HG02885 (cell line): ENCODE measurements around the gene RBPJ.
"Not testable (repeated sequence)": the region's sequence is repeated elsewhere in the genome, so short reads cannot be mapped to it uniquely, and the experiment has no call there.

Source experiments
- ATAC-seq: cut with Tn5 transposase; IDR thresholded peaks from one replicate; pipeline ENCODE4 v1.9.1; 2021; ENCODE audit warnings: mild to moderate bottlenecking; ENCODE audit not compliant: unreplicated experiment, poor library complexity

RBPJ gene

DNA sequence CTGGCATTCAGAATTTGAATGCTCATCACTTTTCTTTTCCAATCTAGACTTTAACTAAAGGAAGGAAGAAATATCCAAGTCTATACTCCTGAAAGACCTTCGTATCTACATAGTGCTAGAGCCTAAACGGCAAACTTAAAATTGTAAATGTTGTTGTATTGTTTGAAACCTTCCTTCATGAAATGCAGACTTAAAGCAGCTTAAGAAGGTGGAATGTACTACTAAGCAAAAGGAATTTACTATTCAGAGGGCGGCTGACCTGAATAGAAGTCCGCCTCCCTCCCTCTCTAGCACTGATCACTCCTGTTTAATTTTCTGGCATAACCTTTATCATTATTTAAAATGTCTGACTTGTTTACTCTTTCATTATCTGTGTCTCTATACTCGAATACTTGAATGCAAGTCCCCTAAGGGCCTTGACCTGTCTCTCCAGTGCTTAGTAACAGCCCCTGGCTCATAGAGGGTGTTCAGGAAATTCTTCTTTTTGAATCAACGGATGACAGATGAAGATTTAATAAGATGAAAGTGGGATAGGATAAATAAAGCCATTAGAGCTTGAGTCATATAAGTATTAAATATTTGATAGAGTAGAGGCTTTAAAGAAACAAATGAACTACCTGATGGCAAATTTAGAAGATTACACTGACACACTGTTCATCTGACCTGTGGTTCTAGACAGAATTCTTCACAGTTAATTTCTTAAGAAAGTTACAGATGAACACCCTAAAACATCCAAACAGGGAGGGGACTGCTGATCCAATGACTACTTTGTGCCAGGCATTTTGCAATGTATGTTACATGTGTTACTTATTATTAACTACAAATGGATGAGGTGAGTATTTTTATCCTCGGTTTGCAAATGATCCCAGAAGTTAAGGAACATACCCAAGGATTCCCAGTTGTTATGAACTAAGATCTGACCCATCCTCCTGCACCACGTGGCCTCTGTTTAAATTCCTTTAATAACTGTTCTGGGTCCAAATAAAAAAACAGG is 20.2 kb upstream of the RBPJ start:
- no peak for ATAC-seq

DNA sequence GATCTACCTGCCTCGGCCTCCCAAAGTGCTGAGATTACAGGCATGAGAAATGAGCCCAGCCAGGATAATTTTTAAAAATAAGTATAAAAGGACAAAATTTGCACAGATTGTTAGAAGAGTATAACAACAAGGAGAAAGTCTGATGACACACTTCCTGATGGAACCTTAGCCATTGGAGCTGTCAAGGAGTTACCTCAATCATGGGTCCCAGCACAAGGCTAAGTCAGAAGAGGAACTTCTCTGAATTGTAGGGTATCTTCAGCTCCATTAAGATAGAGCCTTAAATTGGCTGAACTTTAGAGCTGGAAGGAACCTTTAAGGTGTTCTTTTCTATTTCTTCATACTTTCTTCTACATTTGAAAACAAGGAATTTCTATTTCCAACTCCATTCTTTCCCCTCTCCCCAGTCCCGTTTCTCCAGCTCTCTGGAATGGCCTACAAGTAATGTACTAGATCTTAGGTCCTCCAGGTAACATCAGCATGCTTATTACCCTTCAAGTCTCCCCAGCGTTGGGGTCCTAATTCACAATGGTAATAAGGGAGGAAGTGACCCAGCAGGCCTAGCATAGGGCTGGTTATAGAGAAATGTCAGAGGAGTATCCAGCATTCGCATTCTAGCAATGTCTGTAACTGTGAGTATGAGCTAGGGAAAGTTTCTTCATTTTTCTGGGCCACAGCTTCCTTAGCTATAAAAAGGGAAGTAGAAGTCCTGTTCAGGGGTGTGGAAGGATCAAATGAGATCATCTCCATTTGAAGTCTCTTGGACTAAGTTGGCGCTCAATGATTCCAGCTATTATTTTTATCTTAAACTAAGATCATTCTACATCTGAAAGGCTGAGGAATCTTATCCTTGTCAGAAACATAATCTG is 18.5 kb upstream of the RBPJ start:
- no peak for ATAC-seq

DNA sequence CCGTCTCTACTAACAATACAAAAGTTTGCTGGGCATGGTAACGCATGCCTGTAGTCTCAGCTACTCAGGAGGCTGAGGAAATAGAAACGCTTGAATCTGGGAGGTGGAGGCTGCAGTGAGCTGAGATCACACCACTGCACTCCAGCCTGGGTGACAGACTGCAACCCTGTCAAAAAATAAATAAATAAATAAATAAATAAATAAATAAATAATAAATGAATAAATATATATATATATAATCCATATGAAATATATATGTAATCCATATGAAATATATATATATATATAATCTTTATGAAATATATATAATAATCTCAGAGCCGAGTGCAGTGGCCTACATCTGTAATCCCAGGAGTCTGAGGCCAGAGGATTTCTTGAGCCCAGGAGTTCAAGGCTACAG is 17.8 kb upstream of the RBPJ start:
- no peak for ATAC-seq

DNA sequence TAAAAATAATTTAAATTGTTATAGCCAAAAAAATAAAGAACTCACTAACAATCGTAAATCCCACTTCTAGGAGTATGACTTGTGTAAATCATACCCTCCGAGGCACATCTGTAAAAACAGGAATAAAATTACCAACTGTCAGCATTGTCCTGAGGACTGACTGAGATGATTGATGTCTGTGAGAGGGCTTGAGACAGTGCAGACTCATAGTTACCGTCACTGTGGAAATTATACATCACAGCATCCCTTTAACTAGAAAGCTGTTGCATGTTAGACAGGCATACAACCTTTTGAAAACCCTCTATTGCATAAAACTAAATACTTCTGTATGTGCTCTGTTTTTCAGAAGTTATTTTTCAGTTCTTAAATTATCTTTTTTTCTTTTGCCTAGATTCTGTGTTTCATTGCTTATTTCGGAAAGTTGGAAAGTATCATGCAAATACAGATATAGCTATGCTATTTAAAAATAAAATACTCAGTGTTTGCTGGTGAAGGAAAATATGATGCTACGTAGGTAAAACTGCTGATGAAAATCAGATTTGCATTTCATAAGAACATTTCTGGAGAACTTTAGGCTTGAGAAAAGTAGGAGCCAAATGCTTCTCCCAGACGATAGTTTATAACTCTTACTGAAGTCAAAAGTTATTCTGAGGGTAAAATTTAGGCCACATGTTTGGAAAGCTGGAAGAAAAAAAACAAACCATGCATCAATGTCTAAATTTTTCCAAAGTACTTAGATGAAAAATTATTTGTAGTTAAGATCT is 13.6 kb upstream of the RBPJ start:
- no peak for ATAC-seq

DNA sequence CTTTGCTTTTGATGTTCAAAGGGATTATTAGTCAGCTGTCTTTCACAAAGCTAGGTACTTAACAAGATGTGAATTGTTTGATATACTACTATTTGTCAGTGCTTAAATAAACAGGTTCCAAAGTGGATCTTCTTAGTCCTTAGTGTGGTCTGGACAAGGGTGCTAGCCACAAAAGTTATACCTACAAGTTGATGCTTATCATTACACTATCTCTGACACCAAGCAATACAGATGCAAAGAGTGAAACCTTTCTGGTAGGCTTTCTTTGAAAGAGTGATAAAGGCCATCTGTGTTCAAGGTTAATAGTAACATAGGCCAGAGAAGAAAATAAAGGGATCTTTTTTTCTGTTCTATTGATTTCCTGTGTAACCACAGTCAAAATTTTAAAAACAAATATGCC is 12.2 kb upstream of the RBPJ start:
- ATAC-seq = no peak

DNA sequence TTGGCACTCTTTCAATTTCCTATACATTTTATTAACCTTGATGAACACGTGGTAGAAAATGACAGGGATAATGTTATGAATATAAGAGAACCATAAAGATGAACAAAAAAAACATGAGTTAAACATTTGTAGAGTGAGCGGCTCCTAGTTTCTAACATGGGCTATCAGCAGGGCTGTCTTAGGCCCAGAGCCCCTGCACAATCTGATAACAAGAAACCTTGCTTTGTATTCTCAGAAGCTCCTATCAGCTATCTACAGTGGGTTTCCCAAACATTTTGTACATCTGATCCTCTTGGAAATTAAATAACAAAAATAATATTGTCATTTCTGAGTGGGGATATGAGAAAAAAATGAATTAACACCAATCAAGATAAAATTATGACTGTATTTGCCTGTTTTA is 10.6 kb upstream of the RBPJ start:
- ATAC-seq = no peak

DNA sequence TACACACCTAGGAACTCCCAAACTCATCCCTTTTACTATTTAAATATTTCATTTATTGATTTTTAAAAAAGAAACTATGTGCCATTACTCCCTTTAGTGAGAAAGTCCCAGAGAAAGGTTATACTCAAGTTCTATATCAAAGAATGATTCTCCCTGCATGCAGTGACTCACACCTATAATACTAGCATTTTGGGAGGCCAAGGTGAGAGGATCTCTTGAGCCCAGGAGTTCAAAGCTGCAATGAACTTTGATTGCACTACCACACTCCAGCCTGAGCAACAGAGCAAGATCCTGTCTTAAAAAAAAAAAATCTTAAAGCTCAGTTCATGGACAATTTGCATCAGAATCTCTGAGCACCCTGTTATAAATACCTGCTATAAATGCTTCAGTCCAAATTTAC is 9.2 kb upstream of the RBPJ start:
- ATAC-seq = no peak

DNA sequence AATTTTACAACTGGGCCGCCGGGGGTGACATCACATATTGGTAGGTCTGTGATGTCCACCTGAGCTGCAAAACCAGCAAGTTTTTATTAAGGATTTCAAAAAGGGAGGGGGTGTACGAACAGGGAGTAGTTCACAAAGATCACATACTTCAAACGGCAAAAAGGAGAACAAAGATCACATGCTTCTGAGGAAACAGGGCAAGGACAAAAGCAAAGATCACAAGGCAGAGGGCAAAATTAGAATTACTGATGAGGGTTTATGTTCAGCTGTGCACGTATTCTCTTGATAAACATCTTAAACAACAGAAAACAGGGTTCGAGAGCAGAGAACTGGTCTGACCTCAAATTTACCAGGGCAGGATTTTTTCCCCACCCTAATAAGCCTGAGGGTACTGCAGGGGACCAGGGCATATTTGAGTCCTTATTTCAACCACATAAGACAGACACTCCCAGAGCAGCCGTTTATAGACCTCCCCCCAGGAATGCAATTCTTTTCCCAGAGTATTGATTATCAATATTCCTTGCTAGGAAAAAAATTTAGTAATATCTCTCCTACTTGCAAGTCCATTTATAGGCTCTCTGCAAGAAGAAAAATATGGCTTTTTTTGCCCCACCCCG is 5.4 kb upstream of the RBPJ start:
- not testable (repeated sequence) for ATAC-seq

DNA sequence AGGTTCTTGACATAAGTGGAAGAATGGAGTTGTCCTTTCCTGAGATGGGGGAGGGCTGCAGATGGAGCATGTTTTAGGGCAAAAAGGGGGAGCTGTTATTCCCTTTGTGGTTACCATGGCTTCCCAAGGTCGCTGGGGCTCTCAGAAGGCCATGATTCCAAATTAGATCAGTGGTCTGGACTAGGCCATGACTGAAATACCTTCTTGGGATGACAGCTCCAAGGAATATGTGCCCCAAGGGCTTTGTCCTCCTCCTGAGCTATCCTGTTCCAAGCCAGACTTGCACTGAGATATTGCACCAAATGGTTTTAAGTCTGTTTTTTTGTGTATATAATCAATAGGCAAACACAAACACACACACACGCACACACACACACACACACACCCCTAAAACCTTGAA is 3.0 kb upstream of the RBPJ start:
- no peak for ATAC-seq

DNA sequence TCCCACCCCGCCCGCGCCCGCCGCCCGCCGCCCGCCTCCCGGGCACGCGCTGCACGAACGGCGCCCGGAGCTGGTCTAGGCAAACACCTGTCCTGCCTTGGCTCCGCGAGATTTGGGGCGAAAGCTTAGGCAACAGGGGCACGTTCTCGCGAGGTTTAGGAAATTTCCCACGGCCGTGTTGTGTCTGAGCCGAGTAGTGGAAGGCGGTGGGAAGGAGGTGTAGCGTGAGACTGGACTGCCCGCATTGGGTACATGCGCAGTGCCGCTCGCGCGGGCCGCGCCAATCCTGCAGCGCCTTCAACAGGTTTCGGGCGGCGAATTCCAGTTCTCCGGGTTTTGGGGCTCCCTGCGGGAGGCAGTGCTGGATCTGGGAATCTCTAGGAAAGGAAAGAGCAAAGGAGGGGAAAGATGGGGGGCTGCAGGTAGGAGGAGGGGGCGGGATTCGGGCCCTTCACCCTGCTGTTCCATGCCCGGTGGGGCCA is 1.3 kb upstream of the RBPJ start:
- peak; percentile 72 for ATAC-seq

DNA sequence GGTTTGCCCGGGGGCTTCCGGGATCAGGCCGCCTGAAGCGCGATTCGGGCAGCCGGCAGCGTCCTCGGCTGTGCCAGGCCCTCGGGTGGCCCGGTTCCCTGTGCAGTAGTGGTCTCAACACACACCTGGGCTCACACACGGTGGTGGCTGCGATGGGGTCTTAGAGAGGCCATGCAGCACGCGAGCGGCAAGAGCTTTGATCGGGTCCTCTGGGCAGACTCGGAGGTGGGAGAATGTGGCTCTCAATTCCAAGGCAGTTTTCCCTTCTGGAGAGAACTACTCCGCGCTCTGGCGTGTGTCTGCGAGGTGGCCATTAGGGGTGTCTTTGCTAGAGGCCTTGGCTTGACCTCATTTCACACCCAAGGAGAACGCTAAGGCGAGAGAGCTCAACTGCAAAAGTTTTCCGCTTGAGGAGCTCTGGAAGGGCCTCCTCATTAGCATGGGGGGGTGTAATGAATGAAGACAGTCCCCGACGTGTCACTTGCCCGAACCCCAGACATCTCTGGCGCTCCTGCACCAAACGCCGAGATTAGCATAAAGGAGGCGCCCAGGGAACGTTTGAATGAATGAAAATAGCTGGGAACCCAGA is 771 bp upstream of the RBPJ start:
- ATAC-seq = peak; percentile 29

DNA sequence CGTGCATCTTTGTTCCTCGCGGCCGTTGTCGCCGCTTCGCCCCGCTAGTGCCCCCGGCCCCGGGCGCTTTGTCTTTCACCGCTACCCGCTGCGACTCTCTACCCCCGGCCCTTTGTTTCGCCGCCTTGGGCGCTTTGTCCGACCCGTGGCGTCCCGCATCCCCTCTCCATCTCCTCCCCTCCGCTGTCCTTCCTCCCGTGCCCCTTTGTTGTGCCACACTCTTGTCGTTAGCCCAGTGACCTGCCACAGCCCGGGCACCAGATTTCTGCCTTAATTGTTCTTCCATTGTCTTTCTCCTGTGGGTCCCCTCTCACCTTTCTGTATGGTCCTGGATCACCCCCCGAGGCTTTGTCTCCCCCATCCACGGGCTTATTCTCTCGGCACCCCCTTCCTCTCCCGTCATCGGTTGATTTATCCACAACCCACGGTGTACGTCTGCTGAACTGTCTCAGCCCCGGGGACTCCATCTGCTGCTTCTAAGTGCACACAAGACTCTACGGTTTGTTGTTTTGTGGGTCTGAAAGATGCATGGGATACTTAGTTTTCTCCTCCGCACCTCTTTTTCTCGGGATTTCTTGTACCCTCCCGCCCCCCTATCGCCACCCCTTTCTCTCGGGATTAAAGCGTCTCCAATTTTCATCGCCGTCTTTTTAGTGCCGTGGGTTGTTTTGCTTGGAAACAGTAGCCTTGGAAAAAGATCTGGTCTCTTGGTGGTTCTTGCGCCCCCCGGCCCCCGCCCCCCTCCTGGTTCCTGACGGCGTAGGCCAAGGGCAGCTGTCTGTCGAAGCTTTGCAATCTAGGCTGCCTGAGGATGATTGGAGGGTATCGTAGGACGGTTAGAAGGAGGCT is 783 bp downstream of the RBPJ start:
- no peak for ATAC-seq

DNA sequence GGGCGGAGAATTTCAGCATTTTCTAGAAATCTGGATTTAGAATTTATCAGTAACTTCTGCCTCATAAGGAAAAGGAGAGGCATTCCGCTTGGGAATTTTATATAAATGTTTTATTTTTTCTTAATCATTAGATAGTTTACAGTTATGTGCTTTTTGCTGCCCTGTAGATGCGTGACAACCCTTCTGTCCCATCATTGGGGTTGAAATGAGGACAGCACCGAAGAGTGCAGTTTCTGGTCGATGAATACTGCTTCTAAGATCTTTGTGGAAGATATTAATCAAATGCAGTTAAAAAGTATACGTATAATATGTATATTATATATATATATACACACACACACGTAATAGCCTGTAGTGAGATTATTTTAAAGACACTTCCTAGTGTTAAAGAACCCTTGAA is 1.5 kb downstream of the RBPJ start:
- no peak for ATAC-seq

DNA sequence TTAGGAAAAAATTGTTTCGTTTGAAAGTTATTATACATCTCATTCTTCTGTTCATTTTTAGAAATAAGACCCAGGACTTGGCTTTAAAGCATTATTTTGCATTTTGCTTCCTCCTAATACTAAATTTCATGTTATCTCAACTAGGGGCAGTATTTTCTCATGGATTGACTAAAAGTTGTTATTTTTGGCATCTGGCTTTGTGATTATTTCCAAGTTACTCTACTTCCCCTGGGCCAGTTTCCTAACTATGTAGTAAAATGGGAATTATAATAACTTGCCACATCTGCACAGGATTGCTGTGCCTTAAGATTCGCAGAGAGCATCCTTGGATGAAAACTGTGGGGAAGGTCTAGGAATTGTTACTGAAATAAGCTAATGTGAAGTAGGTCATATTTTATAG is 3.0 kb downstream of the RBPJ start:
- ATAC-seq = no peak

DNA sequence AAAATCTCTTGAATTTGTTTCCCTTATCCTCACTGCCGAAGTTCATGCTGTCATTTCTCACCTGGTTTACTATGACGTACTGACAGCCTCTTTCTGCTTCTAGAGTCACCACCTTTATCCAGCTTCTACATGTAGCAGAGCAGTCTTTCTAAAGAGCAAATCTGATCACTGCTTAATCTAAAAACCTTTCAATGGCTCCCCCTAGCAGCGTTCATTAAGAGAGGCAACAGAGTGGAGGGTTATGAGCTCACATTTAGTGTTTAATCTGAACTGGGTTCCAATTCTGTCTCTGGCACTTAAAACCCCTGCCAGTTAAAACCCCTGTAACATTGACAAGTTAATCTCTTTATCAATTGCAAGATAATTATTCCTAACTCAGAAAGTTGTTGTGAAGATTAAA is 4.4 kb downstream of the RBPJ start:
- no peak for ATAC-seq

DNA sequence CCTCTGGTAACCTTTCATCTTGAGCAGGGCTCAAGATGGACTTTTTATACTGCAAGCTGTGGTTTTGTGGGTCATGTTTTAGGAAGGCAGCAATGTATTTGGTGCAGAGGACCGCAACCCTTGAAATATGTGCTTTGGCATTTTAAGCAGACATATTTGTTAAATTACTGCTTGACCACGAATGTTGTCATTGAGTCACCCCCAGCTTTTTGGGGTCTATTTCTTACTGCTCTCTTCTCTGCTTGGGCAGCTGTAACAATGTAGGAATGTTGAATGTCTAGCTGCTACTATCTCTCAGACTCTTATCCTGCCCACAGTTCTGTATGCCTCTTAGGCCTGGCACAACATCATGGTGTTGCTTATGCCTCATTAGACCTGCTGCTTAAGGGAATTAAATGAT is 6.0 kb downstream of the RBPJ start:
- no peak for ATAC-seq

DNA sequence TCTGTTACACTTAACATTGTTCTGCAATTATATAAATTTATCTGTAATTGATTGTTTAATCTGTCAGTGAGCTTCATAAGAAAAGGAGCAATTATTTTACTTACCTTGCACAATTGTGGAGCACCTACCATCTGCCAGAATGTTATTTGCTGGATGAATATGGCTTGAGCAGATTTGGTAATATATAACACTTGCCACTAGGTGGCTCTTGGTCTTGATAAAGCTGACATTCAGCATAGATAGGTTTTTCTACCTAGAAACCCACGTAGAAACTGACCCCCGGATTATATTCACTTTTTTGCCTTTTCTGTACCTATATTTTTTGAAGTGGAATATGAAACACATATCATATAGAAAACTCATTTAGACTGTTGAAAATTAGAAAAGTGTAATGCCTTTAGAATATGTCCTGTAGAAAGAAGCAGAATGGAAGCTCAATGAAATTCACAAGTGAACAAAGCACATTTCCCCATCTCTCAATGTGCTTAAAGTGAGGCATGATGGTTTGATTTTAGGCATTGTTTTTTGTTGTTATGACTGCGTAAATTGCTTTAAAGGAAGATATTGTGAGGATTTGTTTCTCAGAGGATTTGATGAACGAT is 9.5 kb downstream of the RBPJ start:
- ATAC-seq = peak; percentile 81

DNA sequence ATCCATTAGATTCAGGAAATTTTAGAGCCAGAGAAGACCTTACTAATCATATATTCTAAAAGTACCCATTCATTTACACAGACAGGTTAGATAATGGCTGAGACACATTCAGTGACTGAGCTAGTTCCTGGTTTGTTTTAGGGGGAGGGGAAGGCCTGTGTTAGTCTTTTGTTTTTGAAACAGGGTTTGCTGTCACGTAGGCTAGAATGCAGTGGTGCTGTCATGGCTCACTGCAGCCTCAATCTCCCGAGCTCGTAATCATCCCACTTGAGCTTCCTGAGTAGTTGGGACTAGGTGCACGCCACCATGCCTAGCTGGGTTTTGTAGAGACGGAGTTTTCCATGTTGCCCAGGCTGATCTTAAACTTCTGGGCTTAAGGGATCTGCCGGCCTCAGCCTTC is 10.1 kb downstream of the RBPJ start:
- ATAC-seq = no peak
